SK-N-SH (cell line): ENCODE data around the gene NFAT5. TPM values are rescaled to one million over a fixed set of nuclear protein-coding genes. Genes with fewer than 3 reads are reported as not detected.

Experiments used
- CTCF ChIA-PET: fragments of 300-600, 350-600 bp; formaldehyde crosslinking; extraction: SDS; loops from one replicate; lab custom pipeline; 2021; lab: Yijun Ruan, JAX
- POLR2A ChIA-PET: fragments of 350-600 bp; sonication (Branson Sonifier 250); formaldehyde crosslinking; extraction: SDS; loops from one replicate; lab custom pipeline; 2020; ENCODE audit warnings: antibody characterized with exemption, inconsistent platforms; lab: Yijun Ruan, JAX
- DNase-seq: peaks from one replicate; pipeline ENCODE4 v3.0.0; 2012
- H2AFZ ChIP-seq: fragments of 200-600 bp; sonication (generic); 2 replicates; pipeline ENCODE4 v1.8.1; 2016; ENCODE audit warnings: antibody characterized with exemption, mild to moderate bottlenecking, low read depth
- H3F3A ChIP-seq: fragments of 200-600 bp; sonication (generic); replicated peaks from 2 replicates; pipeline ENCODE3; 2016; ENCODE audit warnings: antibody characterized with exemption, mild to moderate bottlenecking; ENCODE audit not compliant: insufficient read depth
- H3K27ac ChIP-seq, 2 experiments: fragments of 200-500 bp in 1 of 2; fragments of 200-600 bp in 1 of 2; sonication (Bioruptor generic) in 1 of 2; sonication (generic), shearing (Covaris generic) in 1 of 2; 2 replicates each; pipeline versions ENCODE4 v1.5.1 to v1.6.1; 2014 to 2016; ENCODE audit warnings: low read depth in 2 of 2, inconsistent platforms in 1 of 2, low read length in 1 of 2, mild to moderate bottlenecking in 1 of 2, mixed read lengths in 1 of 2
- H3K27me3 ChIP-seq: fragments of 200-600 bp; sonication (generic), shearing (Covaris generic); 2 replicates; pipeline ENCODE4 v1.6.1; 2016; ENCODE audit warnings: mixed run types; ENCODE audit not compliant: insufficient read depth
- H3K36me3 ChIP-seq, 2 experiments: fragments of 200-500 bp in 1 of 2; fragments of 200-600 bp in 1 of 2; sonication (Bioruptor generic) in 1 of 2; sonication (generic) in 1 of 2; replicated peaks in 1 of 2; 2 replicates each; pipeline versions ENCODE3 to v1.5.1; 2014 to 2016; ENCODE audit warnings: low read length in 1 of 2, mild to moderate bottlenecking in 1 of 2; ENCODE audit not compliant: insufficient read depth in 2 of 2, control insufficient read depth in 1 of 2
- H3K4me1 ChIP-seq, 2 experiments: fragments of 200-500 bp in 1 of 2; fragments of 200-600 bp in 1 of 2; sonication (Bioruptor generic) in 1 of 2; sonication (generic), shearing (Covaris generic) in 1 of 2; 2 replicates each; pipeline versions ENCODE4 v1.5.1 to v1.6.1; 2014 to 2016; ENCODE audit warnings: low read depth in 1 of 2, low read length in 1 of 2, mixed run types in 1 of 2; ENCODE audit not compliant: insufficient read depth in 2 of 2, control insufficient read depth in 1 of 2
- H3K4me2 ChIP-seq: fragments of 200-600 bp; sonication (generic), shearing (Covaris generic); 2 replicates; pipeline ENCODE4 v1.6.1; 2017; ENCODE audit warnings: mixed run types
- H3K4me3 ChIP-seq, 2 experiments: fragments of 200-500 bp in 1 of 2; fragments of 200-600 bp in 1 of 2; sonication (Bioruptor generic) in 1 of 2; sonication (generic), shearing (Covaris generic) in 1 of 2; 2 replicates each; pipeline versions ENCODE4 v1.5.1 to v1.8.1; 2014 to 2016; ENCODE audit warnings: low read depth in 2 of 2, inconsistent platforms in 1 of 2, low read length in 1 of 2, mild to moderate bottlenecking in 1 of 2, mixed read lengths in 1 of 2, moderate library complexity in 1 of 2
- H3K79me2 ChIP-seq: fragments of 200-600 bp; sonication (generic); 2 replicates; pipeline ENCODE4 v1.8.1; 2017; ENCODE audit warnings: mild to moderate bottlenecking; ENCODE audit not compliant: insufficient read depth
- H3K9ac ChIP-seq: fragments of 200-600 bp; sonication (generic); 2 replicates; pipeline ENCODE4 v1.6.1; 2017; ENCODE audit warnings: mixed run types
- H3K9me2 ChIP-seq: fragments of 200-600 bp; sonication (generic); 2 replicates; pipeline ENCODE4 v1.6.1; 2017; ENCODE audit warnings: mixed run types
- H3K9me3 ChIP-seq: fragments of 200-600 bp; sonication (generic); 2 replicates; pipeline ENCODE4 v1.6.1; 2017; ENCODE audit warnings: mixed run types, mild to moderate bottlenecking, moderate library complexity
- H4K20me1 ChIP-seq: fragments of 200-600 bp; sonication (generic); 2 replicates; pipeline ENCODE4 v1.6.1; 2017; ENCODE audit warnings: mild to moderate bottlenecking, mixed run types; ENCODE audit not compliant: insufficient read depth
- CHD2 ChIP-seq: fragments of 150-350 bp; IDR thresholded peaks from 2 replicates; pipeline ENCODE4 v1.6.1; 2018; ENCODE audit warnings: low read length; ENCODE audit not compliant: partially characterized antibody
- ELF1 ChIP-seq: IDR thresholded peaks from 2 replicates; pipeline ENCODE4 v1.4.0; 2012
- EP300 ChIP-seq, 2 experiments: IDR thresholded peaks; 2 replicates each; pipeline versions ENCODE4 v1.4.0 to v1.6.1; 2012; ENCODE audit warnings: borderline replicate concordance in 1 of 2, low read depth in 1 of 2, low read length in 1 of 2
- FOSL2 ChIP-seq: IDR thresholded peaks from 2 replicates; pipeline ENCODE4 v1.4.0; 2012; ENCODE audit warnings: low read depth, mild to moderate bottlenecking, moderate library complexity, borderline replicate concordance
- FOXM1 ChIP-seq: IDR thresholded peaks from 2 replicates; pipeline ENCODE4 v1.4.0; 2012; ENCODE audit warnings: low read depth, mild to moderate bottlenecking
- MAX ChIP-seq: IDR thresholded peaks from 2 replicates; pipeline ENCODE4 v1.4.0; 2012; ENCODE audit warnings: low read depth
- MXI1 ChIP-seq: IDR thresholded peaks from 2 replicates; pipeline ENCODE4 v1.6.1; 2012; ENCODE audit warnings: mild to moderate bottlenecking, low read depth, low read length, improper control_type of control experiment
- NRF1 ChIP-seq: IDR thresholded peaks from 2 replicates; pipeline ENCODE4 v1.6.1; 2012; ENCODE audit warnings: low read depth, mild to moderate bottlenecking, low read length
- POLR2AphosphoS5 ChIP-seq: IDR thresholded peaks from 2 replicates; pipeline ENCODE4 v1.6.1; 2012; ENCODE audit warnings: low read depth, low read length
- RCOR1 ChIP-seq: fragments of 150-350 bp; IDR thresholded peaks from 2 replicates; pipeline ENCODE4 v1.6.1; 2017; ENCODE audit warnings: antibody characterized with exemption, low read length
- RFX5 ChIP-seq: IDR thresholded peaks from 2 replicates; pipeline ENCODE4 v1.6.1; 2012; ENCODE audit warnings: mild to moderate bottlenecking, improper control_type of control experiment, low read length
- SMC3 ChIP-seq: IDR thresholded peaks from 2 replicates; pipeline ENCODE4 v1.6.1; 2012; ENCODE audit warnings: low read depth, low read length, improper control_type of control experiment
- TAF1 ChIP-seq: IDR thresholded peaks from 2 replicates; pipeline ENCODE4 v1.6.1; 2012; ENCODE audit warnings: low read depth, mild to moderate bottlenecking, low read length, moderate library complexity, borderline replicate concordance
- TEAD4 ChIP-seq: IDR thresholded peaks from 2 replicates; pipeline ENCODE4 v1.4.0; 2012; ENCODE audit warnings: mild to moderate bottlenecking, borderline replicate concordance; ENCODE audit not compliant: insufficient read depth
- USF2 ChIP-seq: fragments of 150-350 bp; IDR thresholded peaks from 2 replicates; pipeline ENCODE4 v1.6.1; 2017; ENCODE audit warnings: antibody characterized with exemption, low read length, low read depth, borderline replicate concordance
- YY1 ChIP-seq: IDR thresholded peaks from 2 replicates; pipeline ENCODE4 v1.4.0; 2012; ENCODE audit warnings: low read depth, mild to moderate bottlenecking
- ZBTB33 ChIP-seq: IDR thresholded peaks from 2 replicates; pipeline ENCODE4 v1.4.0; 2012; ENCODE audit warnings: low read depth, borderline replicate concordance
- WGBS: methylation state at CpG from one replicate; pipeline ENCODE4 v1.1.6; 2017; ENCODE audit warnings: low lambda C conversion rate; 5-methylcytosine and 5-hydroxymethylcytosine counted together
- polyA plus RNA-seq, 3 experiments: library from polyadenylated mRNA; depleted of rRNA; stranded (reverse); fragments of >200 nt; gene quantifications; 2 replicates each; pipeline ENCODE4 v1.2.3, GENCODE V29; 2012

The NFAT5 gene
- polyA plus RNA-seq, 1 of the 3 experiments (the other 2 are of a cell fraction): 7.2 TPM

- H3K9me3 ChIP-seq: no peaks in the 10 kb centered on the region
- WGBS: 90% methylated on average over 7 of the region's 7 CpGs
- ChIA-PET POLR2A (no interaction called here), CTCF (no interaction called here)
- no peak overlapping the region for H3K4me3 ChIP-seq
- H4K20me1 ChIP-seq: peaks cover 84% of the 10 kb centered on the region
- H3K36me3 ChIP-seq: peaks cover 0 to 54% of the 10 kb centered on the region in 2 experiments
- H3K4me1 ChIP-seq: peaks cover 0 to 7% of the 10 kb centered on the region in 2 experiments; a peak in 1 of 4 replicates
- H3F3A ChIP-seq: peaks cover 41% of the 10 kb centered on the region
- H3K4me2 ChIP-seq: no peak overlapping the region
- peaks cover 100% of the 10 kb centered on the region for H3K79me2 ChIP-seq
- H3K27me3 ChIP-seq: no peaks in the 10 kb centered on the region
- H3K9ac ChIP-seq: no peak overlapping the region
- H3K27ac ChIP-seq: no peak overlapping the region
- DNase-seq: no peak
- H3K9me2 ChIP-seq: no peaks in the 10 kb centered on the region
- no peak for TF ChIP-seq CHD2
- no peak for TF ChIP-seq NRF1
- no peak for TF ChIP-seq YY1
- TF ChIP-seq RCOR1: no peak
- no peak for TF ChIP-seq FOXM1
- no peak for TF ChIP-seq MAX
- no peak for TF ChIP-seq TAF1
- no peak for TF ChIP-seq POLR2AphosphoS5
- TF ChIP-seq USF2: no peak
- TF ChIP-seq TEAD4: no peak
- no peak for TF ChIP-seq SMC3
- no peak for TF ChIP-seq MXI1
- TF ChIP-seq ZBTB33: no peak
- TF ChIP-seq FOSL2: no peak
- TF ChIP-seq EP300 (IDR thresholded peaks at IDR 0.05; ENCODE audit: borderline replicate concordance in 1 of 2, low read depth in 1 of 2, low read length in 1 of 2): no peak
- TF ChIP-seq ELF1: no peak
- no peak for TF ChIP-seq RFX5
- H2AFZ ChIP-seq: no peak overlapping the region
Observed at GRCh38 chr16:69589434-69590269, 23.9 kb downstream of the NFAT5 start.
